WTC11 (cell line): ENCODE data around the gene RANBP17. TPM values are rescaled to one million over a fixed set of nuclear protein-coding genes. Genes with fewer than 3 reads are reported as not detected.

Experiments
- ATAC-seq: fragments of 200-7000 bp; cut with Tn5 transposase; 2 replicates; pipeline ENCODE4 v1.10.0; 2021; ENCODE audit warnings: mild to moderate bottlenecking, moderate library complexity
- CTCF ChIA-PET: fragments of 300-600 bp; sonication (Branson Sonifier 250); formaldehyde crosslinking; loops from one replicate; lab custom pipeline; 2021; ENCODE audit warnings: antibody characterized with exemption; lab: Charles Lee
- POLR2A ChIA-PET: fragments of 350-600 bp; sonication (Branson Sonifier 250); formaldehyde crosslinking; loops from one replicate; lab custom pipeline; 2021; ENCODE audit warnings: antibody characterized with exemption; lab: Charles Lee
- DNase-seq: peaks from one replicate; pipeline ENCODE4 v3.0.0; 2021; ENCODE audit warnings: low spot score
- H3K27ac Mint-ChIP-seq: 2 replicates; pipeline ENCODE4 v1.8.0; 2021; ENCODE audit warnings: mixed read lengths
- H3K27me3 Mint-ChIP-seq: 2 replicates; pipeline ENCODE4 v1.8.0; 2021; ENCODE audit warnings: low read depth, mild to moderate bottlenecking, moderate library complexity, mixed read lengths
- H3K36me3 Mint-ChIP-seq: 2 replicates; pipeline ENCODE4 v1.8.0; 2021; ENCODE audit warnings: mixed read lengths
- H3K4me1 Mint-ChIP-seq: 2 replicates; pipeline ENCODE4 v1.8.0; 2022; ENCODE audit warnings: mixed read lengths
- H3K4me3 Mint-ChIP-seq: 2 replicates; pipeline ENCODE4 v1.8.0; 2021; ENCODE audit warnings: mild to moderate bottlenecking, moderate library complexity, mixed read lengths
- H3K9me3 Mint-ChIP-seq: 2 replicates; pipeline ENCODE4 v1.8.0; 2021; ENCODE audit warnings: mixed read lengths
- FOXK1 ChIP-seq: sonication (generic); formaldehyde crosslinking; IDR thresholded peaks from 2 replicates; pipeline ENCODE4 v1.8.0; 2022; ENCODE audit warnings: mild to moderate bottlenecking, moderate library complexity, missing genetic modification reagents
- GABPB1 ChIP-seq: sonication (generic); formaldehyde crosslinking; IDR thresholded peaks from 2 replicates; pipeline ENCODE4 v1.8.1; 2023; ENCODE audit warnings: mild to moderate bottlenecking, missing genetic modification reagents
- GRHL2 ChIP-seq: fragments of 250-450 bp; sonication (Bioruptor Pico); IDR thresholded peaks from 2 replicates; pipeline ENCODE4 v1.8.0; 2022; ENCODE audit warnings: mild to moderate bottlenecking, moderate library complexity; ENCODE audit not compliant: insufficient replicate concordance, severe bottlenecking
- JAZF1 ChIP-seq: fragments of 250-450 bp; sonication (Bioruptor Pico); IDR thresholded peaks from 2 replicates; pipeline ENCODE4 v1.9.0; 2021; ENCODE audit warnings: moderate library complexity, mild to moderate bottlenecking, inconsistent platforms
- NFATC4 ChIP-seq: fragments of 250-450 bp; sonication (Bioruptor Pico); IDR thresholded peaks from 2 replicates; pipeline ENCODE4 v1.9.0; 2021; ENCODE audit warnings: mild to moderate bottlenecking
- NR1H2 ChIP-seq: sonication (generic); formaldehyde crosslinking; IDR thresholded peaks from 2 replicates; pipeline ENCODE4 v1.9.0; 2021; ENCODE audit warnings: mild to moderate bottlenecking, moderate library complexity, missing genetic modification reagents
- OVOL2 ChIP-seq: fragments of 250-450 bp; sonication (Bioruptor Pico); IDR thresholded peaks from 2 replicates; pipeline ENCODE4 v1.9.0; 2021; ENCODE audit warnings: mild to moderate bottlenecking, borderline replicate concordance
- PRRX2 ChIP-seq: fragments of 250-450 bp; sonication (Bioruptor Pico); IDR thresholded peaks from 2 replicates; pipeline ENCODE4 v1.8.0; 2021; ENCODE audit warnings: mild to moderate bottlenecking
- SMAD3 ChIP-seq: sonication (generic); formaldehyde crosslinking; IDR thresholded peaks from 2 replicates; pipeline ENCODE4 v1.8.0; 2022; ENCODE audit warnings: missing genetic modification reagents, mild to moderate bottlenecking, borderline replicate concordance
- SMAD4 ChIP-seq: sonication (generic); formaldehyde crosslinking; IDR thresholded peaks from 2 replicates; pipeline ENCODE4 v1.8.0; 2022; ENCODE audit warnings: mild to moderate bottlenecking, missing genetic modification reagents
- SOX15 ChIP-seq: fragments of 250-450 bp; sonication (Bioruptor Pico); IDR thresholded peaks from 2 replicates; pipeline ENCODE4 v1.9.0; 2021; ENCODE audit warnings: mild to moderate bottlenecking
- ZNF396 ChIP-seq: fragments of 250-450 bp; sonication (Bioruptor Pico); IDR thresholded peaks from 2 replicates; pipeline ENCODE4 v1.8.0; 2021; ENCODE audit warnings: mild to moderate bottlenecking, moderate library complexity, borderline replicate concordance
- ZNF671 ChIP-seq: fragments of 250-450 bp; sonication (Bioruptor Pico); IDR thresholded peaks from 2 replicates; pipeline ENCODE4 v1.8.0; 2021; ENCODE audit warnings: mild to moderate bottlenecking
- total RNA-seq: library from RNA; stranded (reverse); gene quantifications from 3 replicates; pipeline ENCODE4 v1.2.3, GENCODE V29; 2021
- TF ChIP-seq, protein P1 (sequence below): fragments of 250-450 bp; sonication (Bioruptor Pico); conservative IDR thresholded peaks from 2 replicates; pipeline ENCODE4 v1.9.0; 2021; ENCODE audit warnings: mild to moderate bottlenecking
- TF ChIP-seq, protein P2 (sequence below): sonication (generic); formaldehyde crosslinking; IDR thresholded peaks from 2 replicates; pipeline ENCODE4 v1.8.1; 2022; ENCODE audit warnings: mild to moderate bottlenecking, moderate library complexity, missing genetic modification reagents
- TF ChIP-seq, protein P3 (sequence below): sonication (generic); formaldehyde crosslinking; conservative IDR thresholded peaks from 2 replicates; pipeline ENCODE4 v1.8.1; 2022; ENCODE audit warnings: mild to moderate bottlenecking, missing genetic modification reagents
- TF ChIP-seq, protein P4 (sequence below): fragments of 250-450 bp; sonication (Bioruptor Pico); IDR thresholded peaks from 2 replicates; pipeline ENCODE4 v2.1.2; 2022; ENCODE audit warnings: mild to moderate bottlenecking, moderate library complexity
- TF ChIP-seq, protein P5 (sequence below): sonication (generic); formaldehyde crosslinking; IDR thresholded peaks from 2 replicates; pipeline ENCODE4 v1.8.1; 2023; ENCODE audit warnings: mild to moderate bottlenecking, missing genetic modification reagents, moderate library complexity
- TF ChIP-seq, protein P6 (sequence below): fragments of 250-450 bp; sonication (Bioruptor Pico); IDR thresholded peaks from 2 replicates; pipeline ENCODE4 v1.9.0; 2021; ENCODE audit warnings: mild to moderate bottlenecking, borderline replicate concordance

Gene RANBP17
- total RNA-seq, 1 experiment from 2014 or later: 23.1 TPM

DNA sequence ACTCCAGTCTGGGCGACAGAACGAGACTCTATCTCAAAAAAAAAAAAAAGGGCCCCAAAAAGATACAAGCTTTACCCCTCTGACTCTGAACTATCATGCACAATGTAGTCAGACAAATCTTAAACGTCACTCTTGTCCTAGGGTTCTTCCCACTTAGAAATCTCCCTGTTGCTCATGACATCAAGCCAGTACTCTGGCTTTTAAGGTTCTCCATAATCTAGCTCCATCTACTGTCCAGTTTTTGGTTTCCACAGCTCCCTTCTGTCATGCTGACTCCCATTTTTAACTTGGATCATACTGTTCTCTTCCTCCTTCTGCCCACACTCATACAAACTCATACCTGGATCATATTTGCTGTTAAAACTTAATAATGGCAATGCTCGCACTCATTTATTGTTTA, 290.6 kb downstream of the RANBP17 start:
- no peak overlapping the region for H3K4me3 Mint-ChIP-seq
- no peak overlapping the region for H3K27ac Mint-ChIP-seq
- DNase-seq: no peak
- no peak for ATAC-seq
- H3K36me3 Mint-ChIP-seq: no peaks in the 10 kb centered on the region
- TF ChIP-seq PRRX2 (CRISPR knock-in tag): no peak
- no peak for TF ChIP-seq ZNF671 (CRISPR knock-in tag)
- no peak for TF ChIP-seq GABPB1 (CRISPR knock-in tag)
- no peak for TF ChIP-seq SMAD3 (CRISPR knock-in tag)
- TF ChIP-seq, protein P1, sequence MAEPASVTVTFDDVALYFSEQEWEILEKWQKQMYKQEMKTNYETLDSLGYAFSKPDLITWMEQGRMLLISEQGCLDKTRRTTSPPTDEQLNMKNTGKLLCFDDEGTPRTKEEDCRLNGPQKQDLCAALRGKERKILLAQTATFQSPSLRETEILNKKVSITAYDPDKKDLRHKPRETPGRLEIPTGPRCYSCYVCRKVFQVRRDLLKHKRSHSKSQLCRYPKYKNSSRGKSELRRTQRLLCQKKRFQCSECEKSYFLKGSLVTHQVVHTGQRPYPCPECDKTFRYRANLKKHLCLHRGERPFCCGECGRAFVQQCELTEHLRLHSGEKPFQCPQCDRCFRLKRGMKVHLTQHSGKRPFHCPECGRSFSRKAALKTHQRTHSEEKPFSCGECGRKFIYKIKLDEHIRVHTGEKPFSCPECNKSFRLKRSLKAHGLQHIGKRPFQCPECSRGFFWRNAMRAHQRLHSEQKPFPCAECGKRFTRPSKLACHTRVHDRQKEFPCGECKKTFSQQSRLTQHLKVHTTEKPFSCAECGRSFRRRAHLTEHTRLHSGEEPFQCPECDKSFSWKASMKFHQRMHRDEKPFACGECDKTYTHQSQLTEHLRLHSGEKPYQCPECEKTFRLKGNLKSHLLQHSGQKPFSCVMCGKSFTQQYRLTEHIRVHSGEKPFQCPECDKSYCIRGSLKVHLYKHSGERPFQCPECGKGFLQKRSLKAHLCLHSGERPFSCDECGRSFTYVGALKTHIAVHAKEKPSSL (CRISPR knock-in tag): no peak
- TF ChIP-seq GRHL2 (CRISPR knock-in tag): no peak
- TF ChIP-seq, protein P2, sequence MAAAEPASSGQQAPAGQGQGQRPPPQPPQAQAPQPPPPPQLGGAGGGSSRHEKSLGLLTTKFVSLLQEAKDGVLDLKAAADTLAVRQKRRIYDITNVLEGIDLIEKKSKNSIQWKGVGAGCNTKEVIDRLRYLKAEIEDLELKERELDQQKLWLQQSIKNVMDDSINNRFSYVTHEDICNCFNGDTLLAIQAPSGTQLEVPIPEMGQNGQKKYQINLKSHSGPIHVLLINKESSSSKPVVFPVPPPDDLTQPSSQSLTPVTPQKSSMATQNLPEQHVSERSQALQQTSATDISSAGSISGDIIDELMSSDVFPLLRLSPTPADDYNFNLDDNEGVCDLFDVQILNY (CRISPR knock-in tag): no peak
- TF ChIP-seq, protein P3, sequence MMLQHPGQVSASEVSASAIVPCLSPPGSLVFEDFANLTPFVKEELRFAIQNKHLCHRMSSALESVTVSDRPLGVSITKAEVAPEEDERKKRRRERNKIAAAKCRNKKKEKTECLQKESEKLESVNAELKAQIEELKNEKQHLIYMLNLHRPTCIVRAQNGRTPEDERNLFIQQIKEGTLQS (CRISPR knock-in tag): no peak
- TF ChIP-seq JAZF1: no peak
- no peak for TF ChIP-seq SMAD4
- TF ChIP-seq, protein P4, sequence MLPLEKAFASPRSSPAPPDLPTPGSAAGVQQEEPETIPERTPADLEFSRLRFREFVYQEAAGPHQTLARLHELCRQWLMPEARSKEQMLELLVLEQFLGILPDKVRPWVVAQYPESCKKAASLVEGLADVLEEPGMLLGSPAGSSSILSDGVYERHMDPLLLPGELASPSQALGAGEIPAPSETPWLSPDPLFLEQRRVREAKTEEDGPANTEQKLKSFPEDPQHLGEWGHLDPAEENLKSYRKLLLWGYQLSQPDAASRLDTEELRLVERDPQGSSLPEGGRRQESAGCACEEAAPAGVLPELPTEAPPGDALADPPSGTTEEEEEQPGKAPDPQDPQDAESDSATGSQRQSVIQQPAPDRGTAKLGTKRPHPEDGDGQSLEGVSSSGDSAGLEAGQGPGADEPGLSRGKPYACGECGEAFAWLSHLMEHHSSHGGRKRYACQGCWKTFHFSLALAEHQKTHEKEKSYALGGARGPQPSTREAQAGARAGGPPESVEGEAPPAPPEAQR (CRISPR knock-in tag): no peak
- TF ChIP-seq NFATC4: no peak
- no peak for TF ChIP-seq ZNF396
- no peak for TF ChIP-seq OVOL2 (CRISPR knock-in tag)
- TF ChIP-seq, protein P5, sequence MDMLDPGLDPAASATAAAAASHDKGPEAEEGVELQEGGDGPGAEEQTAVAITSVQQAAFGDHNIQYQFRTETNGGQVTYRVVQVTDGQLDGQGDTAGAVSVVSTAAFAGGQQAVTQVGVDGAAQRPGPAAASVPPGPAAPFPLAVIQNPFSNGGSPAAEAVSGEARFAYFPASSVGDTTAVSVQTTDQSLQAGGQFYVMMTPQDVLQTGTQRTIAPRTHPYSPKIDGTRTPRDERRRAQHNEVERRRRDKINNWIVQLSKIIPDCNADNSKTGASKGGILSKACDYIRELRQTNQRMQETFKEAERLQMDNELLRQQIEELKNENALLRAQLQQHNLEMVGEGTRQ: no peak
- TF ChIP-seq SOX15 (CRISPR knock-in tag): no peak
- no peak for TF ChIP-seq FOXK1 (CRISPR knock-in tag)
- no peak for TF ChIP-seq NR1H2 (CRISPR knock-in tag)
- TF ChIP-seq, protein P6, sequence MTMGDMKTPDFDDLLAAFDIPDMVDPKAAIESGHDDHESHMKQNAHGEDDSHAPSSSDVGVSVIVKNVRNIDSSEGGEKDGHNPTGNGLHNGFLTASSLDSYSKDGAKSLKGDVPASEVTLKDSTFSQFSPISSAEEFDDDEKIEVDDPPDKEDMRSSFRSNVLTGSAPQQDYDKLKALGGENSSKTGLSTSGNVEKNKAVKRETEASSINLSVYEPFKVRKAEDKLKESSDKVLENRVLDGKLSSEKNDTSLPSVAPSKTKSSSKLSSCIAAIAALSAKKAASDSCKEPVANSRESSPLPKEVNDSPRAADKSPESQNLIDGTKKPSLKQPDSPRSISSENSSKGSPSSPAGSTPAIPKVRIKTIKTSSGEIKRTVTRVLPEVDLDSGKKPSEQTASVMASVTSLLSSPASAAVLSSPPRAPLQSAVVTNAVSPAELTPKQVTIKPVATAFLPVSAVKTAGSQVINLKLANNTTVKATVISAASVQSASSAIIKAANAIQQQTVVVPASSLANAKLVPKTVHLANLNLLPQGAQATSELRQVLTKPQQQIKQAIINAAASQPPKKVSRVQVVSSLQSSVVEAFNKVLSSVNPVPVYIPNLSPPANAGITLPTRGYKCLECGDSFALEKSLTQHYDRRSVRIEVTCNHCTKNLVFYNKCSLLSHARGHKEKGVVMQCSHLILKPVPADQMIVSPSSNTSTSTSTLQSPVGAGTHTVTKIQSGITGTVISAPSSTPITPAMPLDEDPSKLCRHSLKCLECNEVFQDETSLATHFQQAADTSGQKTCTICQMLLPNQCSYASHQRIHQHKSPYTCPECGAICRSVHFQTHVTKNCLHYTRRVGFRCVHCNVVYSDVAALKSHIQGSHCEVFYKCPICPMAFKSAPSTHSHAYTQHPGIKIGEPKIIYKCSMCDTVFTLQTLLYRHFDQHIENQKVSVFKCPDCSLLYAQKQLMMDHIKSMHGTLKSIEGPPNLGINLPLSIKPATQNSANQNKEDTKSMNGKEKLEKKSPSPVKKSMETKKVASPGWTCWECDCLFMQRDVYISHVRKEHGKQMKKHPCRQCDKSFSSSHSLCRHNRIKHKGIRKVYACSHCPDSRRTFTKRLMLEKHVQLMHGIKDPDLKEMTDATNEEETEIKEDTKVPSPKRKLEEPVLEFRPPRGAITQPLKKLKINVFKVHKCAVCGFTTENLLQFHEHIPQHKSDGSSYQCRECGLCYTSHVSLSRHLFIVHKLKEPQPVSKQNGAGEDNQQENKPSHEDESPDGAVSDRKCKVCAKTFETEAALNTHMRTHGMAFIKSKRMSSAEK (CRISPR knock-in tag): no peak
- TF ChIP-seq, all 79 proteins: peak for 0
- POLR2A ChIA-PET: no interaction called here
- CTCF ChIA-PET: interaction anchor here (0.7 kb wide), 1 partner anchor 203 kb away, joined by 7 read pairs; no protein-coding TSS in a partner anchor
- Mint-ChIP-seq H3K27me3 (no peaks in the 10 kb centered on the region), H3K4me1 (peaks cover 12% of the 10 kb centered on the region), H3K9me3 (no peaks in the 10 kb centered on the region)
